ENCODE data around the gene OR4K14.
"Not testable (repeated sequence)": the region's sequence is repeated elsewhere in the genome, so short reads cannot be mapped to it uniquely, and the experiment has no call there.

The OR4K14 gene

GRCh38 chr14:20019257-20019865, at the start of gene OR4K14:
TSS of gene OR4K14 (minus strand) at chr14:20019307. CDS start at chr14:20015193, 4,114 bp downstream.
- no peak for DNase-seq

- no peak for DNase-seq
Measured at GRCh38 chr14:20059745-20060144, 40.6 kb upstream of the OR4K14 start, which contains the start of gene OR4L1. TSS of gene OR4L1 (plus strand) at chr14:20060045. CDS start at chr14:20060045, 0 bp downstream.

- no peak for DNase-seq
Measured at GRCh38 chr14:20048202-20048601, 29.1 kb upstream of the OR4K14 start.

- DNase-seq = no peak
Measured at GRCh38 chr14:20044243-20044642, 25.1 kb upstream of the OR4K14 start.

- DNase-seq = no peak
Measured at GRCh38 chr14:20035938-20036337, 16.8 kb upstream of the OR4K14 start, which contains the start of gene OR4K13. TSS of gene OR4K13 (minus strand) at chr14:20036038. CDS start at chr14:20034758, 1,280 bp downstream.

GRCh38 chr14:20035449-20035848, 16.3 kb upstream of the OR4K14 start:
- DNase-seq = no peak

- no peak for DNase-seq
Measured at GRCh38 chr14:20031058-20031457, 12.0 kb upstream of the OR4K14 start.

GRCh38 chr14:20008156-20008555, 11.0 kb downstream of the OR4K14 start:
- DNase-seq = no peak

GRCh38 chr14:20002319-20002718, 16.8 kb downstream of the OR4K14 start:
- no peak for DNase-seq

- no peak for DNase-seq
Measured at GRCh38 chr14:20001863-20002262, 17.2 kb downstream of the OR4K14 start, which contains the start of gene OR4Q2. TSS of gene OR4Q2 (plus strand) at chr14:20002163.

GRCh38 chr14:19993438-19993837, 25.7 kb downstream of the OR4K14 start:
- no peak for DNase-seq

- no peak for DNase-seq
Measured at GRCh38 chr14:19975291-19975690, 43.8 kb downstream of the OR4K14 start, which contains the start of gene OR4K15. TSS of gene OR4K15 (plus strand) at chr14:19975591. CDS start at chr14:19975591, 0 bp downstream.

- no peak for DNase-seq
Measured at GRCh38 chr14:19974844-19975243, 44.3 kb downstream of the OR4K14 start.

- DNase-seq = not testable (repeated sequence)
Measured at GRCh38 chr14:19969735-19970134, 49.4 kb downstream of the OR4K14 start.
